HG03045 (cell line): ENCODE measurements around the gene FAM83B.
"Not testable (repeated sequence)": the region's sequence is repeated elsewhere in the genome, so short reads cannot be mapped to it uniquely, and the experiment has no call there.

Experiments
- ATAC-seq: cut with Tn5 transposase; IDR thresholded peaks from one replicate; pipeline ENCODE4 v1.9.1; 2021; ENCODE audit warnings: mild to moderate bottlenecking, moderate library complexity; ENCODE audit not compliant: unreplicated experiment

Gene FAM83B

GRCh38 chr6:54846243-54846856 is at the start of gene FAM83B:
Gene FAM83B (plus strand): TSS chr6:54846771. CDS start chr6:54870247, 23,476 bp downstream.
- ATAC-seq, result no peak

GRCh38 chr6:54796918-54797317 is 49.7 kb upstream of the FAM83B start:
- not testable (repeated sequence) for ATAC-seq

GRCh38 chr6:54800050-54800600 is 46.4 kb upstream of the FAM83B start:
- ATAC-seq, result no peak

GRCh38 chr6:54801244-54801643 is 45.3 kb upstream of the FAM83B start:
- ATAC-seq, result no peak

- no peak for ATAC-seq
These were observed 44.9 kb upstream of the FAM83B start for GRCh38 chr6:54801669-54802068.

GRCh38 chr6:54802775-54803634 is 43.6 kb upstream of the FAM83B start:
- no peak for ATAC-seq

GRCh38 chr6:54805077-54805476 is 41.5 kb upstream of the FAM83B start:
- no peak for ATAC-seq

- ATAC-seq, result no peak
These were observed 36.4 kb upstream of the FAM83B start for GRCh38 chr6:54810147-54810546.

GRCh38 chr6:54813892-54814291 is 32.7 kb upstream of the FAM83B start:
- no peak for ATAC-seq

GRCh38 chr6:54817236-54817635 is 29.3 kb upstream of the FAM83B start:
- ATAC-seq, result no peak

GRCh38 chr6:54817834-54818233 is 28.7 kb upstream of the FAM83B start:
- no peak for ATAC-seq

GRCh38 chr6:54824225-54824624 is 22.3 kb upstream of the FAM83B start:
- not testable (repeated sequence) for ATAC-seq

GRCh38 chr6:54827010-54827409 is 19.6 kb upstream of the FAM83B start:
- no peak for ATAC-seq

- ATAC-seq, result no peak
These were observed 16.4 kb upstream of the FAM83B start for GRCh38 chr6:54830216-54830615.

- no peak for ATAC-seq
These were observed 11.4 kb upstream of the FAM83B start for GRCh38 chr6:54835176-54835575.

GRCh38 chr6:54846857-54847674 is 495 bp downstream of the FAM83B start:
- no peak for ATAC-seq

GRCh38 chr6:54847799-54848597 is 1.4 kb downstream of the FAM83B start:
- no peak for ATAC-seq

GRCh38 chr6:54850114-54850513 is 3.5 kb downstream of the FAM83B start:
- ATAC-seq, result no peak

- ATAC-seq, result no peak
These were observed 9.6 kb downstream of the FAM83B start for GRCh38 chr6:54856129-54856528.

- no peak for ATAC-seq
These were observed 13.6 kb downstream of the FAM83B start for GRCh38 chr6:54860132-54860531.
